Measurements from ENCODE around the gene QPCT. TPM values are rescaled to one million over a fixed set of nuclear protein-coding genes. Genes with fewer than 3 reads are reported as not detected.

QPCT gene
- total and polyA plus RNA-seq, 2 experiments from 2014 or later = 13.2 TPM

GRCh38 chr2:37417321-37417720, 72.9 kb downstream of the QPCT start:
- no peak overlapping the region for H2AFZ ChIP-seq
- H3K79me2 ChIP-seq (replicated peaks; ENCODE audit: insufficient read depth) = no peaks in the 10 kb centered on the region
- peaks cover 12% of the 10 kb centered on the region; the same call in 1 of the 3 replicates for H3K4me1 Mint-ChIP-seq
- H3F3A ChIP-seq (replicated peaks; ENCODE audit: low read depth) = no peaks in the 10 kb centered on the region
- no peaks in the 10 kb centered on the region for H3K27me3 ChIP-seq (ENCODE audit: insufficient read depth)
- H3K9me3 Mint-ChIP-seq = no peaks in the 10 kb centered on the region
- no peaks in the 10 kb centered on the region; the same call in 2 of the 3 replicates for H3K36me3 Mint-ChIP-seq (ENCODE audit: low read depth)
- no peak overlapping the region for H3K27ac ChIP-seq (ENCODE audit: low read depth)
- H3K9me2 ChIP-seq (ENCODE audit: insufficient read depth) = 0 out of 2 replicates have a peak, but pooled peaks cover 3% of the 10 kb centered on the region
- no peaks in the 10 kb centered on the region for H3K4me1 ChIP-seq (ENCODE audit: insufficient read depth)
- no peak for DNase-seq (ENCODE audit: low spot score)
- H3K27me3 Mint-ChIP-seq (ENCODE audit: insufficient read depth, low read depth, poor library complexity) = no peaks in the 10 kb centered on the region
- H3K4me2 ChIP-seq = no peak overlapping the region
- H3K4me3 Mint-ChIP-seq = no peak overlapping the region
- no peak for ATAC-seq
- TF ChIP-seq ZNF114 (CRISPR knock-in tag; IDR thresholded peaks at IDR 0.05) (no peak), EZH2phosphoT487 (IDR thresholded peaks at IDR 0.05; ENCODE audit: unreplicated experiment) (no peak), ZNF331 (CRISPR knock-in tag; IDR thresholded peaks at IDR 0.05; ENCODE audit: low read depth) (no peak), POLR2AphosphoS5 (IDR thresholded peaks at IDR 0.05; ENCODE audit: low read depth) (no peak), NANOG (IDR thresholded peaks at IDR 0.05; ENCODE audit: borderline replicate concordance) (no peak)
- no peak overlapping the region for H3K27ac Mint-ChIP-seq
- H3K36me3 ChIP-seq (ENCODE audit: insufficient read depth) = no peaks in the 10 kb centered on the region
- no peak overlapping the region for H3K4me3 ChIP-seq
- no peaks in the 10 kb centered on the region for H4K20me1 ChIP-seq (replicated peaks; ENCODE audit: insufficient read depth)

- no peaks in the 10 kb centered on the region for H3K27me3 Mint-ChIP-seq (ENCODE audit: insufficient read depth, low read depth, poor library complexity)
- H3K4me3 ChIP-seq = no peak overlapping the region
- no peak overlapping the region for H3K4me3 Mint-ChIP-seq
- H3K27ac ChIP-seq (ENCODE audit: low read depth) = no peak overlapping the region
- H3K36me3 Mint-ChIP-seq (ENCODE audit: low read depth) = no peaks in the 10 kb centered on the region; the same call in 2 of the 3 replicates
- no peaks in the 10 kb centered on the region for H3F3A ChIP-seq (replicated peaks; ENCODE audit: low read depth)
- H3K36me3 ChIP-seq (ENCODE audit: insufficient read depth) = no peaks in the 10 kb centered on the region
- DNase-seq (ENCODE audit: low spot score) = no peak
- 0 out of 2 replicates have a peak, but pooled peaks cover 4% of the 10 kb centered on the region for H3K9me2 ChIP-seq (ENCODE audit: insufficient read depth)
- no peak overlapping the region for H2AFZ ChIP-seq
- no peaks in the 10 kb centered on the region for H4K20me1 ChIP-seq (replicated peaks; ENCODE audit: insufficient read depth)
- no peaks in the 10 kb centered on the region for H3K4me1 ChIP-seq (ENCODE audit: insufficient read depth)
- no peaks in the 10 kb centered on the region for H3K9me3 Mint-ChIP-seq
- no peaks in the 10 kb centered on the region for H3K27me3 ChIP-seq (ENCODE audit: insufficient read depth)
- no peak overlapping the region for H3K27ac Mint-ChIP-seq
- H3K4me1 Mint-ChIP-seq = peaks cover 12% of the 10 kb centered on the region; the same call in 1 of the 3 replicates
- H3K4me2 ChIP-seq = no peak overlapping the region
- ATAC-seq = no peak
- TF ChIP-seq REST (IDR thresholded peaks at IDR 0.05; ENCODE audit: unreplicated experiment) (no peak), CTCF (conservative IDR thresholded peaks at IDR 0.05; ENCODE audit: low read depth in 2 of 2) (no peak), CREB1 (CRISPR knock-in tag; IDR thresholded peaks at IDR 0.05; ENCODE audit: low read depth) (no peak), ETS1 (IDR thresholded peaks at IDR 0.05) (no peak), ZNF462 (CRISPR knock-in tag; IDR thresholded peaks at IDR 0.05) (no peak)
- no peaks in the 10 kb centered on the region for H3K79me2 ChIP-seq (replicated peaks; ENCODE audit: insufficient read depth)
Observed at GRCh38 chr2:37418956-37419355, 74.5 kb downstream of the QPCT start.

Measured in GM23338 (cell line).